IMR-90 (cell line): ENCODE measurements around the gene KLRC1. TPM values are rescaled to one million over a fixed set of nuclear protein-coding genes. Genes with fewer than 3 reads are reported as not detected.
"Not testable (repeated sequence)": the region's sequence is repeated elsewhere in the genome, so short reads cannot be mapped to it uniquely, and the experiment has no call there.

Source experiments
- ATAC-seq: fragments of 200-7000 bp; cut with Tn5 transposase; 2 replicates; pipeline ENCODE4 v1.9.1; 2020; ENCODE audit warnings: low read depth, mild to moderate bottlenecking, moderate library complexity
- BruUV-seq: library from RNA; stranded (reverse); fragments of 400-500 nt; replicated peaks from 2 replicates; lab custom pipeline; 2021; lab: Mats Ljungman, UMichigan
- CTCF ChIA-PET: fragments of 300-600 bp; formaldehyde crosslinking; extraction: SDS; loops from one replicate; lab custom pipeline; 2021; ENCODE audit warnings: antibody characterized with exemption; lab: Yijun Ruan, JAX
- POLR2A ChIA-PET: fragments of 300-600 bp; sonication (Branson Sonifier 250); formaldehyde crosslinking; loops from one replicate; lab custom pipeline; 2022; ENCODE audit warnings: antibody characterized with exemption; ENCODE audit not compliant: unreplicated experiment; lab: Charles Lee
- DNase-seq: peaks from one replicate; pipeline ENCODE4 v3.0.0; 2013
- H2AFZ ChIP-seq: replicated peaks from 2 replicates; pipeline ENCODE3; 2013; ENCODE audit warnings: low read length, mild to moderate bottlenecking; ENCODE audit not compliant: poor library complexity
- H2AK5ac ChIP-seq: 2 replicates; pipeline ENCODE4 v1.6.1; 2013; ENCODE audit warnings: low read depth, low read length, inconsistent platforms
- H2AK9ac ChIP-seq: replicated peaks from 2 replicates; pipeline ENCODE3; 2013; ENCODE audit warnings: mild to moderate bottlenecking, low read depth, low read length, moderate library complexity; ENCODE audit not compliant: poor library complexity
- H2BK120ac ChIP-seq: 2 replicates; pipeline ENCODE4 v1.6.1; 2013; ENCODE audit warnings: low read depth, low read length, inconsistent platforms
- H2BK15ac ChIP-seq: 3 replicates; pipeline ENCODE4 v1.6.1; 2013; ENCODE audit warnings: low read depth, low read length, inconsistent platforms
- H2BK20ac ChIP-seq: 2 replicates; pipeline ENCODE4 v1.6.1; 2013; ENCODE audit warnings: low read depth, mild to moderate bottlenecking, inconsistent platforms, low read length, moderate library complexity
- H2BK5ac ChIP-seq: 2 replicates; pipeline ENCODE4 v1.6.1; 2013; ENCODE audit warnings: mild to moderate bottlenecking, low read depth, low read length, inconsistent platforms; ENCODE audit not compliant: poor library complexity, severe bottlenecking
- H3K14ac ChIP-seq: replicated peaks from 2 replicates; pipeline ENCODE4 v1.6.1; 2013; ENCODE audit warnings: low read depth, low read length, inconsistent platforms
- H3K18ac ChIP-seq: 2 replicates; pipeline ENCODE4 v1.6.1; 2013; ENCODE audit warnings: low read depth, low read length, control low read depth
- H3K23ac ChIP-seq: 2 replicates; pipeline ENCODE4 v1.6.1; 2013; ENCODE audit warnings: low read depth, low read length, inconsistent platforms
- H3K27ac ChIP-seq: 2 replicates; pipeline ENCODE4 v1.5.1; 2013; ENCODE audit warnings: mild to moderate bottlenecking, control low read depth, low read length; ENCODE audit not compliant: insufficient read depth
- H3K27me3 ChIP-seq: 2 replicates; pipeline ENCODE4 v1.6.1; 2013; ENCODE audit warnings: low read length; ENCODE audit not compliant: control insufficient read depth, insufficient read depth
- H3K36me3 ChIP-seq: 2 replicates; pipeline ENCODE4 v1.6.1; 2013; ENCODE audit warnings: low read length, mixed read lengths; ENCODE audit not compliant: control insufficient read depth, insufficient read depth
- H3K4ac ChIP-seq: 2 replicates; pipeline ENCODE4 v1.6.1; 2013; ENCODE audit warnings: low read depth, low read length, inconsistent platforms
- H3K4me1 ChIP-seq: 2 replicates; pipeline ENCODE4 v1.6.1; 2013; ENCODE audit warnings: low read length, mixed read lengths; ENCODE audit not compliant: control insufficient read depth, insufficient read depth
- H3K4me2 ChIP-seq: 2 replicates; pipeline ENCODE4 v1.6.1; 2013; ENCODE audit warnings: low read depth, mild to moderate bottlenecking, control low read depth, low read length, moderate library complexity
- H3K4me3 ChIP-seq: 2 replicates; pipeline ENCODE4 v1.5.1; 2013; ENCODE audit warnings: low read depth, mild to moderate bottlenecking, control low read depth, low read length, moderate library complexity; ENCODE audit not compliant: insufficient read depth
- H3K56ac ChIP-seq: 2 replicates; pipeline ENCODE4 v1.6.1; 2013; ENCODE audit warnings: low read length, inconsistent platforms; ENCODE audit not compliant: insufficient read depth; ENCODE audit errors: extremely low read depth
- H3K79me1 ChIP-seq, 2 experiments: 2 replicates each; pipeline ENCODE4 v1.6.1; 2013; ENCODE audit warnings: low read length in 2 of 2, inconsistent platforms in 1 of 2, low read depth in 1 of 2
- H3K9ac ChIP-seq: 2 replicates; pipeline ENCODE4 v1.6.1; 2013; ENCODE audit warnings: low read depth, low read length, control low read depth
- H3K9me1 ChIP-seq: 2 replicates; pipeline ENCODE4 v1.6.1; 2013; ENCODE audit warnings: low read length, inconsistent platforms; ENCODE audit not compliant: insufficient read depth
- H3K9me3 ChIP-seq: 2 replicates; pipeline ENCODE4 v1.6.1; 2013; ENCODE audit warnings: low read length; ENCODE audit not compliant: control insufficient read depth, insufficient read depth
- H4K20me1 ChIP-seq: 2 replicates; pipeline ENCODE4 v1.6.1; 2013; ENCODE audit warnings: low read length, inconsistent platforms; ENCODE audit not compliant: insufficient read depth
- H4K5ac ChIP-seq: 2 replicates; pipeline ENCODE4 v1.6.1; 2013; ENCODE audit warnings: mild to moderate bottlenecking, low read depth, low read length, control low read depth
- H4K8ac ChIP-seq, 2 experiments: 2 replicates each; pipeline ENCODE4 v1.6.1; 2013; ENCODE audit warnings: low read depth in 2 of 2, low read length in 2 of 2, control low read depth in 1 of 2, inconsistent platforms in 1 of 2
- H4K91ac ChIP-seq: 2 replicates; pipeline ENCODE4 v1.6.1; 2013; ENCODE audit warnings: low read depth, low read length, inconsistent platforms; ENCODE audit not compliant: insufficient read depth
- FOS ChIP-seq: fragments of 150-350 bp; IDR thresholded peaks from 2 replicates; pipeline ENCODE4 v1.6.1; 2016; ENCODE audit warnings: low read depth, low read length
- MAZ ChIP-seq: IDR thresholded peaks from 2 replicates; pipeline ENCODE4 v1.6.1; 2012; ENCODE audit warnings: low read depth, mild to moderate bottlenecking, low read length, improper control_type of control experiment, moderate library complexity, borderline replicate concordance
- MXI1 ChIP-seq: IDR thresholded peaks from 2 replicates; pipeline ENCODE4 v1.6.1; 2012; ENCODE audit warnings: low read depth, mild to moderate bottlenecking, low read length, moderate library complexity, borderline replicate concordance
- NFE2L2 ChIP-seq: fragments of 150-350 bp; IDR thresholded peaks from 2 replicates; pipeline ENCODE4 v1.6.1; 2016; ENCODE audit warnings: low read depth, mild to moderate bottlenecking, low read length
- POLR2A ChIP-seq: IDR thresholded peaks from 2 replicates; pipeline ENCODE4 v1.6.1; 2012; ENCODE audit warnings: mild to moderate bottlenecking, low read depth, low read length
- RFX5 ChIP-seq: IDR thresholded peaks from 2 replicates; pipeline ENCODE4 v1.8.0; 2012; ENCODE audit warnings: low read depth, mild to moderate bottlenecking, low read length, moderate library complexity
- WGBS, 2 experiments: methylation state at CpG; one replicate each; pipeline versions ENCODE4 v1.1.5 to v1.1.7; 2013; ENCODE audit warnings: missing lambda C conversion rate in 2 of 2; ENCODE audit not compliant: insufficient read length in 1 of 2; ENCODE audit errors: extremely low coverage in 2 of 2; 5-methylcytosine and 5-hydroxymethylcytosine counted together
- dilution Hi-C: fragments of 300-500 bp; cut with HindIII; formaldehyde crosslinking; loops from one replicate; pipeline ENCODE4 v1.14.3; 2018; ENCODE audit warnings: low sequenced_read_pairs; ENCODE audit not compliant: unreplicated experiment
- in situ Hi-C: fragments of 300-500 bp; cut with MboI; formaldehyde crosslinking; loops from 3 replicates; pipeline ENCODE4 v1.14.3; 2019; ENCODE audit warnings: low sequenced_read_pairs, inconsistent platforms, mixed read lengths
- intact Hi-C: fragments of 100-400 bp; cut with micrococcal nuclease; formaldehyde crosslinking; loops from 2 replicates; pipeline ENCODE4 v1.10.0; 2022
- polyA plus RNA-seq, 3 experiments: library from polyadenylated mRNA; depleted of rRNA; stranded (reverse); fragments of >200 nt; gene quantifications; 2 replicates each; pipeline ENCODE4 v1.2.3, GENCODE V29; 2012; ENCODE audit warnings: low replicate concordance in 1 of 3
- total RNA-seq: library from RNA; depleted of rRNA; stranded (reverse); fragments of >200 nt; gene quantifications from 2 replicates; pipeline ENCODE4 v1.2.3, GENCODE V29; 2012
- TF ChIP-seq, protein P1 (sequence below): conservative IDR thresholded peaks from 2 replicates; pipeline ENCODE4 v1.5.1; 2012; ENCODE audit warnings: mild to moderate bottlenecking, low read depth, low read length, improper control_type of control experiment

Gene KLRC1
- total and polyA plus RNA-seq, 2 of the 4 experiments (the other 2 are of a cell fraction) = not detected

GRCh38 chr12:10397296-10397695 lies 55.9 kb downstream of the KLRC1 start:
- ChIA-PET POLR2A (no interaction called here), CTCF (no interaction called here)
- H2BK5ac ChIP-seq = no peak overlapping the region
- no peaks in the 10 kb centered on the region for H4K20me1 ChIP-seq
- no peak overlapping the region for H3K14ac ChIP-seq
- TF ChIP-seq NFE2L2 (no peak), RFX5 (no peak), MAZ (no peak), POLR2A (no peak), MXI1 (no peak), FOS (no peak)
- TF ChIP-seq, protein P1, sequence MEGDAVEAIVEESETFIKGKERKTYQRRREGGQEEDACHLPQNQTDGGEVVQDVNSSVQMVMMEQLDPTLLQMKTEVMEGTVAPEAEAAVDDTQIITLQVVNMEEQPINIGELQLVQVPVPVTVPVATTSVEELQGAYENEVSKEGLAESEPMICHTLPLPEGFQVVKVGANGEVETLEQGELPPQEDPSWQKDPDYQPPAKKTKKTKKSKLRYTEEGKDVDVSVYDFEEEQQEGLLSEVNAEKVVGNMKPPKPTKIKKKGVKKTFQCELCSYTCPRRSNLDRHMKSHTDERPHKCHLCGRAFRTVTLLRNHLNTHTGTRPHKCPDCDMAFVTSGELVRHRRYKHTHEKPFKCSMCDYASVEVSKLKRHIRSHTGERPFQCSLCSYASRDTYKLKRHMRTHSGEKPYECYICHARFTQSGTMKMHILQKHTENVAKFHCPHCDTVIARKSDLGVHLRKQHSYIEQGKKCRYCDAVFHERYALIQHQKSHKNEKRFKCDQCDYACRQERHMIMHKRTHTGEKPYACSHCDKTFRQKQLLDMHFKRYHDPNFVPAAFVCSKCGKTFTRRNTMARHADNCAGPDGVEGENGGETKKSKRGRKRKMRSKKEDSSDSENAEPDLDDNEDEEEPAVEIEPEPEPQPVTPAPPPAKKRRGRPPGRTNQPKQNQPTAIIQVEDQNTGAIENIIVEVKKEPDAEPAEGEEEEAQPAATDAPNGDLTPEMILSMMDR = no peak
- no peak overlapping the region for H3K9ac ChIP-seq
- H2BK20ac ChIP-seq = no peak overlapping the region
- intact Hi-C loops (no loop called here), dilution Hi-C loops (no loop called here), in situ Hi-C loops (no loop called here)
- WGBS, 2 experiments = 100% methylated on average over 1 of the region's 2 CpGs; no CpG with 5 or more reads in 1 of the 2 experiments
- H3K27ac ChIP-seq = no peak overlapping the region
- no peak overlapping the region for H2BK120ac ChIP-seq
- no peak overlapping the region for H3K4me2 ChIP-seq
- no peak for DNase-seq
- H3K36me3 ChIP-seq = no peaks in the 10 kb centered on the region
- H2AK5ac ChIP-seq = no peak overlapping the region
- no peak overlapping the region for H3K18ac ChIP-seq
- BruUV-seq = no TSS peak
- H3K56ac ChIP-seq = no peak overlapping the region
- H3K4me3 ChIP-seq = no peak overlapping the region
- no peak overlapping the region for H2AFZ ChIP-seq
- H2AK9ac ChIP-seq = no peak overlapping the region
- no peak overlapping the region for H4K5ac ChIP-seq
- no peak overlapping the region for H2BK15ac ChIP-seq
- no peak overlapping the region for H3K4ac ChIP-seq
- no peaks in the 10 kb centered on the region; the same call in 1 of the 2 replicates for H3K27me3 ChIP-seq
- H3K9me1 ChIP-seq = no peaks in the 10 kb centered on the region
- H3K79me1 ChIP-seq = no peaks in the 10 kb centered on the region
- no peak overlapping the region for H4K8ac ChIP-seq
- no peak overlapping the region for H4K91ac ChIP-seq
- no peaks in the 10 kb centered on the region for H3K4me1 ChIP-seq
- H3K23ac ChIP-seq = no peak overlapping the region
- ATAC-seq = no peak
- H3K9me3 ChIP-seq = no peaks in the 10 kb centered on the region

GRCh38 chr12:10396176-10396575 lies 57.0 kb downstream of the KLRC1 start:
- H2AFZ ChIP-seq = not testable (repeated sequence)

More at GRCh38 chr12:10396176-10396575, 57.0 kb downstream of the KLRC1 start:
- ATAC-seq, H4K91ac ChIP-seq, in situ Hi-C loops, DNase-seq, H2BK120ac ChIP-seq, H4K5ac ChIP-seq, H2BK15ac ChIP-seq, H3K79me1 ChIP-seq, CTCF ChIA-PET, H3K4me3 ChIP-seq, H3K27ac ChIP-seq, BruUV-seq, H3K23ac ChIP-seq, H3K14ac ChIP-seq, H2BK20ac ChIP-seq, dilution Hi-C loops, H4K8ac ChIP-seq, H2AK5ac ChIP-seq, H3K36me3 ChIP-seq, H3K27me3 ChIP-seq, POLR2A ChIA-PET, H3K9me3 ChIP-seq, H3K4ac ChIP-seq, H2BK5ac ChIP-seq, H3K56ac ChIP-seq, H3K18ac ChIP-seq, H3K4me1 ChIP-seq, H2AK9ac ChIP-seq, H3K4me2 ChIP-seq, H3K9ac ChIP-seq, H3K9me1 ChIP-seq, H4K20me1 ChIP-seq, intact Hi-C loops: not testable (repeated sequence)
- 88% methylated on average over 5 of the region's 15 CpGs; no CpG with 5 or more reads in 1 of the 2 experiments for WGBS, 2 experiments
